ENCODE data around the gene GPR15LG. TPM values are rescaled to one million over a fixed set of nuclear protein-coding genes. Genes with fewer than 3 reads are reported as not detected.

The GPR15LG gene
- total and polyA plus RNA-seq, 5 donors: not detected

- Histone ChIP-seq H3K27me3 (ENCODE audit: control insufficient read depth, insufficient read depth) (no peaks in the 10 kb centered on the region), H3K4me3 (ENCODE audit: low read length) (no peak overlapping the region), H3K27ac (ENCODE audit: low read length) (no peak overlapping the region), H3K4me1 (ENCODE audit: control insufficient read depth, insufficient read depth, low read length) (no peaks in the 10 kb centered on the region), H3K9me3 (ENCODE audit: control insufficient read depth, low read length) (no peaks in the 10 kb centered on the region)
- no peak for ATAC-seq
- WGBS: 89% methylated on average over 4 of the region's 4 CpGs
- no peak for DNase-seq
- intact Hi-C loops (cut with DNase I): loop anchor here in 1 of 4 donors (10.0 kb wide), 1 partner anchor 59 kb away; no protein-coding TSS in a partner anchor
Measured at GRCh38 chr10:84204122-84204521, 30.5 kb downstream of the GPR15LG start.

GRCh38 chr10:84204610-84205009 is 31.0 kb downstream of the GPR15LG start:
- Histone ChIP-seq H3K4me1 (ENCODE audit: control insufficient read depth, insufficient read depth, low read length) (no peaks in the 10 kb centered on the region), H3K9me3 (ENCODE audit: control insufficient read depth, low read length) (no peaks in the 10 kb centered on the region), H3K27me3 (ENCODE audit: control insufficient read depth, insufficient read depth) (no peaks in the 10 kb centered on the region), H3K27ac (ENCODE audit: low read length) (no peak overlapping the region), H3K4me3 (ENCODE audit: low read length) (no peak overlapping the region)
- DNase-seq (no peak), ATAC-seq (no peak)
- WGBS: 89% methylated on average over 4 of the region's 4 CpGs
- intact Hi-C loops (cut with DNase I): loop anchor here in 2 of 4 donors (5.0 to 10.0 kb wide), 2 partner anchors 57 to 60 kb away; no protein-coding TSS in a partner anchor

- ATAC-seq: peak; percentile 52 to 55
- H3K27ac ChIP-seq (ENCODE audit: low read length): no peak overlapping the region
- DNase-seq: peak; percentile 44 to 83 (median 75)
- no peaks in the 10 kb centered on the region for H3K27me3 ChIP-seq (ENCODE audit: control insufficient read depth, insufficient read depth)
- 35% methylated on average over 8 of the region's 8 CpGs for WGBS
- H3K9me3 ChIP-seq (ENCODE audit: control insufficient read depth, low read length): no peaks in the 10 kb centered on the region
- no peaks in the 10 kb centered on the region for H3K4me1 ChIP-seq (ENCODE audit: control insufficient read depth, insufficient read depth, low read length)
- intact Hi-C loops (cut with DNase I): loop anchor here in 2 of 4 donors (5.0 to 10.0 kb wide), 2 partner anchors 58 to 60 kb away; no protein-coding TSS in a partner anchor
- no peak overlapping the region for H3K4me3 ChIP-seq (ENCODE audit: low read length)
Measured at GRCh38 chr10:84205049-84205852, 31.6 kb downstream of the GPR15LG start.

GRCh38 chr10:84205853-84206525 is 32.4 kb downstream of the GPR15LG start:
- 71% methylated on average over 6 of the region's 6 CpGs for WGBS
- no peak for DNase-seq

GRCh38 chr10:84208023-84208422 is 34.4 kb downstream of the GPR15LG start:
- ATAC-seq (no peak), DNase-seq (no peak)
- intact Hi-C loops (cut with DNase I): loop anchor here in 2 of 4 donors (5.0 to 10.0 kb wide), 2 partner anchors 61 to 63 kb away; no protein-coding TSS in a partner anchor
- Histone ChIP-seq H3K27ac (ENCODE audit: low read length) (no peak overlapping the region), H3K9me3 (ENCODE audit: control insufficient read depth, low read length) (no peaks in the 10 kb centered on the region), H3K4me3 (ENCODE audit: low read length) (no peak overlapping the region), H3K4me1 (ENCODE audit: control insufficient read depth, insufficient read depth, low read length) (no peaks in the 10 kb centered on the region), H3K27me3 (ENCODE audit: control insufficient read depth, insufficient read depth) (no peaks in the 10 kb centered on the region)
- 87% methylated on average over 10 of the region's 10 CpGs for WGBS

More at GRCh38 chr10:84205853-84206525, 32.4 kb downstream of the GPR15LG start:
- intact Hi-C loops (cut with DNase I): loop anchor here in 2 of 4 donors (5.0 to 10.0 kb wide), 2 partner anchors 59 to 61 kb away; no protein-coding TSS in a partner anchor
- Histone ChIP-seq H3K4me3 (ENCODE audit: low read length) (no peak overlapping the region), H3K27me3 (ENCODE audit: control insufficient read depth, insufficient read depth) (no peaks in the 10 kb centered on the region), H3K27ac (ENCODE audit: low read length) (no peak overlapping the region), H3K9me3 (ENCODE audit: control insufficient read depth, low read length) (no peaks in the 10 kb centered on the region), H3K4me1 (ENCODE audit: control insufficient read depth, insufficient read depth, low read length) (no peaks in the 10 kb centered on the region)
- ATAC-seq: no peak

- Histone ChIP-seq H3K4me1 (ENCODE audit: control insufficient read depth, insufficient read depth, low read length) (no peaks in the 10 kb centered on the region), H3K27ac (ENCODE audit: low read length) (no peak overlapping the region), H3K27me3 (ENCODE audit: control insufficient read depth, insufficient read depth) (no peaks in the 10 kb centered on the region), H3K9me3 (ENCODE audit: control insufficient read depth, low read length) (no peaks in the 10 kb centered on the region), H3K4me3 (ENCODE audit: low read length) (no peak overlapping the region)
- no peak for ATAC-seq
- no peak for DNase-seq
- 77% methylated on average over 2 of the region's 2 CpGs for WGBS
- intact Hi-C loops (cut with DNase I): no loop called here
Measured at GRCh38 chr10:84211566-84211965, 38.0 kb downstream of the GPR15LG start.

GRCh38 chr10:84212014-84212413 is 38.4 kb downstream of the GPR15LG start:
- no peak for DNase-seq
- intact Hi-C loops (cut with DNase I): no loop called here
- WGBS: 75% methylated on average over 5 of the region's 5 CpGs

GRCh38 chr10:84213076-84213475 is 39.5 kb downstream of the GPR15LG start:
- 84% methylated on average over 11 of the region's 11 CpGs for WGBS
- DNase-seq (no peak), ATAC-seq (no peak)
- Histone ChIP-seq H3K4me1 (ENCODE audit: control insufficient read depth, insufficient read depth, low read length) (no peaks in the 10 kb centered on the region), H3K27me3 (ENCODE audit: control insufficient read depth, insufficient read depth) (no peaks in the 10 kb centered on the region), H3K4me3 (ENCODE audit: low read length) (no peak overlapping the region), H3K27ac (ENCODE audit: low read length) (no peak overlapping the region), H3K9me3 (ENCODE audit: control insufficient read depth, low read length) (no peaks in the 10 kb centered on the region)
- intact Hi-C loops (cut with DNase I): no loop called here

More at GRCh38 chr10:84212014-84212413, 38.4 kb downstream of the GPR15LG start:
- no peak overlapping the region for H3K27ac ChIP-seq (ENCODE audit: low read length)
- no peak for ATAC-seq
- no peaks in the 10 kb centered on the region for H3K27me3 ChIP-seq (ENCODE audit: control insufficient read depth, insufficient read depth)
- H3K4me1 ChIP-seq (ENCODE audit: control insufficient read depth, insufficient read depth, low read length): no peaks in the 10 kb centered on the region
- H3K9me3 ChIP-seq (ENCODE audit: control insufficient read depth, low read length): no peaks in the 10 kb centered on the region
- no peak overlapping the region for H3K4me3 ChIP-seq (ENCODE audit: low read length)

- intact Hi-C loops (cut with DNase I): no loop called here
- Histone ChIP-seq H3K4me3 (ENCODE audit: low read length) (no peak overlapping the region), H3K27me3 (ENCODE audit: control insufficient read depth, insufficient read depth) (no peaks in the 10 kb centered on the region), H3K9me3 (ENCODE audit: control insufficient read depth, low read length) (no peaks in the 10 kb centered on the region), H3K27ac (ENCODE audit: low read length) (no peak overlapping the region), H3K4me1 (ENCODE audit: control insufficient read depth, insufficient read depth, low read length) (no peaks in the 10 kb centered on the region)
- peak in 1 of 2 donors; percentile 20 for ATAC-seq
- DNase-seq: no peak
- 79% methylated on average over 25 of the region's 25 CpGs for WGBS
Measured at GRCh38 chr10:84214046-84214572, 40.5 kb downstream of the GPR15LG start.

GRCh38 chr10:84214612-84215235 is 41.1 kb downstream of the GPR15LG start:
- intact Hi-C loops (cut with DNase I): no loop called here
- Histone ChIP-seq H3K27me3 (ENCODE audit: control insufficient read depth, insufficient read depth) (no peaks in the 10 kb centered on the region), H3K27ac (ENCODE audit: low read length) (no peak overlapping the region), H3K4me1 (ENCODE audit: control insufficient read depth, insufficient read depth, low read length) (no peaks in the 10 kb centered on the region), H3K9me3 (ENCODE audit: control insufficient read depth, low read length) (no peaks in the 10 kb centered on the region), H3K4me3 (ENCODE audit: low read length) (no peak overlapping the region)
- ATAC-seq: no peak
- WGBS: 52% methylated on average over 12 of the region's 12 CpGs
- DNase-seq: no peak
